Gastrocnemius medialis (tissue), 4 donors: ENCODE data around the gene CCDC187. TPM values are rescaled to one million over a fixed set of nuclear protein-coding genes. Genes with fewer than 3 reads are reported as not detected.
A peak's percentile ranks its signal among the peaks of the same experiment; 100 is the strongest.

ENCODE experiments used
- ATAC-seq, 2 donors: fragments of 150-250 bp; one replicate each; pipeline ENCODE4 v1.9.1; 2016
- DNase-seq, 2 donors: peaks; one replicate each; pipeline ENCODE4 v3.0.0-alpha.2; 2019
- H3K27ac ChIP-seq, 4 donors: fragments of 200-600 bp; sonication (generic); 1 replicate in 1 of 4; 2 replicates in 3 of 4; pipeline ENCODE4 v1.5.1; 2016 to 2018; ENCODE audit warnings: mild to moderate bottlenecking in 2 of 4, moderate library complexity in 1 of 4
- H3K27me3 ChIP-seq, 3 donors: fragments of 200-600 bp; sonication (generic) in 2 of 3; 1 replicate in 1 of 3; 2 replicates in 2 of 3; pipeline versions ENCODE4 v1.5.1 to v1.6.0; 2016 to 2019; ENCODE audit warnings: mild to moderate bottlenecking in 1 of 3, moderate library complexity in 1 of 3
- H3K36me3 ChIP-seq, 2 donors: fragments of 200-600 bp; sonication (generic) in 1 of 2; one replicate each; pipeline ENCODE4 v1.5.1; 2017 to 2018
- H3K4me1 ChIP-seq, 2 donors: fragments of 200-600 bp; sonication (generic) in 1 of 2; one replicate each; pipeline ENCODE4 v1.5.1; 2016 to 2017; ENCODE audit warnings: mild to moderate bottlenecking in 2 of 2
- H3K4me3 ChIP-seq, 4 donors: fragments of 200-600 bp; sonication (generic) in 3 of 4; 1 replicate in 1 of 4; 2 replicates in 3 of 4; pipeline ENCODE4 v1.5.1; 2016 to 2019; ENCODE audit warnings: mild to moderate bottlenecking in 2 of 4
- H3K9me3 ChIP-seq, 3 donors: fragments of 200-600 bp; sonication (generic) in 2 of 3; 1 replicate in 1 of 3; 2 replicates in 2 of 3; pipeline ENCODE4 v1.5.1; 2016 to 2019
- POLR2A ChIP-seq, 2 donors: fragments of 450-650 bp; IDR thresholded peaks; one replicate each; pipeline ENCODE4 v1.6.1; 2017; ENCODE audit warnings: antibody characterized with exemption in 2 of 2, mild to moderate bottlenecking in 2 of 2, moderate library complexity in 2 of 2
- in situ Hi-C, 4 donors: fragments of 200-750 bp; cut with MboI; loops; one replicate each; pipeline versions ENCODE4 v1.15.0 to v1.8.0; 2017; ENCODE audit warnings: low sequenced_read_pairs in 4 of 4
- intact Hi-C: fragments of 100-400 bp; cut with DNase I; formaldehyde crosslinking; loops from one replicate; pipeline ENCODE4 v1.15.1; 2023; ENCODE audit warnings: low total_unique reads
- total RNA-seq, 4 donors: library from RNA; depleted of rRNA; stranded (reverse); fragments of >200 nt; gene quantifications; one replicate each; pipeline versions ENCODE4 v1.1.0 to v1.2.3, GENCODE V29; 2016
- TF ChIP-seq, protein P1 (sequence below), 5 experiments: fragments of 450-650 bp in 3 of 5; fragments of 200-600 bp in 2 of 5; sonication (generic) in 2 of 5; IDR thresholded peaks in 4 of 5; conservative IDR thresholded peaks in 1 of 5; 1 replicate in 4 of 5; 2 replicates in 1 of 5; pipeline ENCODE4 v1.5.1; 2016 to 2019; ENCODE audit warnings: antibody characterized with exemption in 5 of 5, mild to moderate bottlenecking in 3 of 5, moderate library complexity in 3 of 5

The CCDC187 gene
- total RNA-seq, 4 donors from 2014 or later = not detected

- ATAC-seq (no peak), DNase-seq (no peak)
- in situ Hi-C loops = no loop called here
- Histone ChIP-seq H3K27me3 (peaks cover 43 to 48% (median 46%) of the 10 kb centered on the region in 3 donors), H3K4me3 (no peak overlapping the region), H3K4me1 (no peaks in the 10 kb centered on the region), H3K36me3 (no peaks in the 10 kb centered on the region), H3K9me3 (no peaks in the 10 kb centered on the region), H3K27ac (no peak overlapping the region)
- TF ChIP-seq, protein P1, sequence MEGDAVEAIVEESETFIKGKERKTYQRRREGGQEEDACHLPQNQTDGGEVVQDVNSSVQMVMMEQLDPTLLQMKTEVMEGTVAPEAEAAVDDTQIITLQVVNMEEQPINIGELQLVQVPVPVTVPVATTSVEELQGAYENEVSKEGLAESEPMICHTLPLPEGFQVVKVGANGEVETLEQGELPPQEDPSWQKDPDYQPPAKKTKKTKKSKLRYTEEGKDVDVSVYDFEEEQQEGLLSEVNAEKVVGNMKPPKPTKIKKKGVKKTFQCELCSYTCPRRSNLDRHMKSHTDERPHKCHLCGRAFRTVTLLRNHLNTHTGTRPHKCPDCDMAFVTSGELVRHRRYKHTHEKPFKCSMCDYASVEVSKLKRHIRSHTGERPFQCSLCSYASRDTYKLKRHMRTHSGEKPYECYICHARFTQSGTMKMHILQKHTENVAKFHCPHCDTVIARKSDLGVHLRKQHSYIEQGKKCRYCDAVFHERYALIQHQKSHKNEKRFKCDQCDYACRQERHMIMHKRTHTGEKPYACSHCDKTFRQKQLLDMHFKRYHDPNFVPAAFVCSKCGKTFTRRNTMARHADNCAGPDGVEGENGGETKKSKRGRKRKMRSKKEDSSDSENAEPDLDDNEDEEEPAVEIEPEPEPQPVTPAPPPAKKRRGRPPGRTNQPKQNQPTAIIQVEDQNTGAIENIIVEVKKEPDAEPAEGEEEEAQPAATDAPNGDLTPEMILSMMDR (IDR thresholded peaks at IDR 0.05 in 4 of 5, conservative IDR thresholded peaks at IDR 0.05 in 1 of 5) = peak in 3 of 5 experiments; percentile 11 to 29 (median 13)
- TF ChIP-seq POLR2A (IDR thresholded peaks at IDR 0.05) = no peak
- intact Hi-C loops = no loop called here
Observed at GRCh38 chr9:136312436-136312835, 8.5 kb upstream of the CCDC187 start.

GRCh38 chr9:136312009-136312375 lies 8.1 kb upstream of the CCDC187 start:
- no peak for ATAC-seq
- in situ Hi-C loops = no loop called here

DNA sequence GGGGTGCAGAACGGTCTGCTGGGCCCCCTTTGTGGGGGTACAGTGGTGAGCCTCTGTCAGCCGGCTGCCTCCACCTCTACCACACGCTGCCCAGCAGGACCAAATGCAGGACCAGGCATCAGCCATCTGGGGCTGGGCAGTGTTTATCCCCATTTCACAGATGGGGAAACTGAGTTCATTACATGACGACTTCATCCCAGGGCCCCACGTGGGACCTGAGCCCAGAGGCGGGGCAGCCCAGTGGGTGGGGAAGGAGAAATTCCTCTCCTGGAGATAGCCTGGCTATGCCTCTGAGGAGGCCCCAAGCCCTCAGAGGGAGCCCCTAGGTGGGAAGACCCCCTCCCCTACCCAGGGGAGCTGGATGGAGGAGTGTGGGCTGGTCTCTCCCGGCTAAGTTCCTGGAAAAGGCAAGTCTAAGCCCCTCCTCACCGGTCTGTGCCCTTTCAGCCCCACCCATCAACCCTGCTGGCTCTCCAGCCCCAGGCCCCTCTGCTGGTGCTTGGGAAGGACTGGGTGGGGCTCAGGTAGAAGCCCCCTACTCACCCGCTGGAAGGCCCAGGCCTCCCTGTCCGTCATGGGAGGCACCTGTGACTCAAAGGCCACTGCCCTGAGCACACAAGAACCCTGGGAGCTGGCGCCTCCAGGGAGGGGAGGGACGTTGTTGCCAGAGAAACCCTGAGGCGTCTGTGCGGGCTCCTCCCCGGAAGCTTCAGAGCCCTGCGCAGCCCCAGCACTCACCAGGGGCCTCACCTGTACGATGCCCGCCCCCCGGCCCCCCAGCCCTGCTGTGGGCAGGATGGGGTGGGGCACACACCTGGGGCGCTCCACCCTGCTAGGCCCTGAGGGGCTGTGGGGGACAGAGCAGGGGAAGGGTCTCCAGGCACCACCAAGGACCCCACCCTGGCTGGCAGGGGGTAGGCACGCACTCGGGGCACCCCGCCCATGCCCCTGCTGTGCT lies 7.4 kb upstream of the CCDC187 start:
- TF ChIP-seq, protein P1 (IDR thresholded peaks at IDR 0.05 in 4 of 5, conservative IDR thresholded peaks at IDR 0.05 in 1 of 5) = no peak
- no peak for TF ChIP-seq POLR2A (IDR thresholded peaks at IDR 0.05)
- intact Hi-C loops (no loop called here), in situ Hi-C loops (no loop called here)
- ATAC-seq = no peak
- no peak overlapping the region for H3K27ac ChIP-seq
- peaks cover 46 to 55% (median 46%) of the 10 kb centered on the region in 3 donors for H3K27me3 ChIP-seq
- H3K4me3 ChIP-seq = no peak overlapping the region
- no peaks in the 10 kb centered on the region for H3K36me3 ChIP-seq
- no peak for DNase-seq
- H3K9me3 ChIP-seq = no peaks in the 10 kb centered on the region
- H3K4me1 ChIP-seq = no peaks in the 10 kb centered on the region

More at GRCh38 chr9:136312009-136312375, 8.1 kb upstream of the CCDC187 start:
- Histone ChIP-seq H3K27ac (no peak overlapping the region), H3K36me3 (no peaks in the 10 kb centered on the region), H3K4me1 (no peaks in the 10 kb centered on the region), H3K4me3 (no peak overlapping the region), H3K9me3 (no peaks in the 10 kb centered on the region), H3K27me3 (peaks cover 46 to 53% (median 46%) of the 10 kb centered on the region in 3 donors)
- TF ChIP-seq POLR2A (IDR thresholded peaks at IDR 0.05) = no peak
- TF ChIP-seq, protein P1 (IDR thresholded peaks at IDR 0.05 in 4 of 5, conservative IDR thresholded peaks at IDR 0.05 in 1 of 5) = no peak
- intact Hi-C loops = no loop called here
- DNase-seq = no peak

GRCh38 chr9:136310273-136311030 lies 6.6 kb upstream of the CCDC187 start:
- no peak for DNase-seq
- Histone ChIP-seq H3K27ac (no peak overlapping the region), H3K27me3 (peaks cover 46 to 58% (median 46%) of the 10 kb centered on the region in 3 donors), H3K4me1 (no peaks in the 10 kb centered on the region), H3K4me3 (no peak overlapping the region), H3K9me3 (no peaks in the 10 kb centered on the region), H3K36me3 (no peaks in the 10 kb centered on the region)
- TF ChIP-seq, protein P1 (IDR thresholded peaks at IDR 0.05 in 4 of 5, conservative IDR thresholded peaks at IDR 0.05 in 1 of 5) = no peak
- TF ChIP-seq POLR2A (IDR thresholded peaks at IDR 0.05) = no peak
- no peak for ATAC-seq
- in situ Hi-C loops = no loop called here
- intact Hi-C loops = no loop called here
